GM19035 (cell line): ENCODE measurements around the gene ADCY9.
"Not testable (repeated sequence)": the region's sequence is repeated elsewhere in the genome, so short reads cannot be mapped to it uniquely, and the experiment has no call there.

ENCODE experiments used
- ATAC-seq: cut with Tn5 transposase; IDR thresholded peaks from one replicate; pipeline ENCODE4 v1.9.1; 2021; ENCODE audit not compliant: unreplicated experiment

ADCY9 gene

GRCh38 chr16:4038448-4038847, 77.8 kb downstream of the ADCY9 start:
- ATAC-seq, result no peak

- ATAC-seq, result not testable (repeated sequence)
Observed at GRCh38 chr16:4036952-4037351, 79.3 kb downstream of the ADCY9 start.

GRCh38 chr16:4034963-4035362, 81.3 kb downstream of the ADCY9 start:
- no peak for ATAC-seq

- no peak for ATAC-seq
Observed at GRCh38 chr16:4033951-4034350, 82.3 kb downstream of the ADCY9 start.

- no peak for ATAC-seq
Observed at GRCh38 chr16:4032768-4033167, 83.5 kb downstream of the ADCY9 start.

GRCh38 chr16:4028144-4028543, 88.1 kb downstream of the ADCY9 start:
- ATAC-seq, result no peak

GRCh38 chr16:4026854-4027253, 89.4 kb downstream of the ADCY9 start:
- no peak for ATAC-seq

- no peak for ATAC-seq
Observed at GRCh38 chr16:4025428-4025827, 90.8 kb downstream of the ADCY9 start.

GRCh38 chr16:4021916-4022315, 94.3 kb downstream of the ADCY9 start:
- no peak for ATAC-seq

GRCh38 chr16:4021070-4021779, 95.0 kb downstream of the ADCY9 start:
- ATAC-seq, result no peak

- no peak for ATAC-seq
Observed at GRCh38 chr16:4019371-4019791, 96.9 kb downstream of the ADCY9 start.

- ATAC-seq, result no peak
Observed at GRCh38 chr16:4018391-4018790, 97.9 kb downstream of the ADCY9 start.

GRCh38 chr16:4017807-4018206, 98.4 kb downstream of the ADCY9 start:
- no peak for ATAC-seq

GRCh38 chr16:4016658-4017057, 99.6 kb downstream of the ADCY9 start:
- no peak for ATAC-seq

GRCh38 chr16:4016005-4016352, 100.3 kb downstream of the ADCY9 start:
- ATAC-seq, result no peak

GRCh38 chr16:4015275-4016004, 100.8 kb downstream of the ADCY9 start:
- ATAC-seq, result no peak

- no peak for ATAC-seq
Observed at GRCh38 chr16:4011940-4012629, 104.2 kb downstream of the ADCY9 start.

GRCh38 chr16:4011225-4011939, 104.9 kb downstream of the ADCY9 start:
- no peak for ATAC-seq

- ATAC-seq, result no peak
Observed at GRCh38 chr16:4010225-4011158, 105.8 kb downstream of the ADCY9 start.

- no peak for ATAC-seq
Observed at GRCh38 chr16:4009177-4009576, 107.1 kb downstream of the ADCY9 start.
